ENCODE results near the gene PPME1.

- TF ChIP-seq BHLHE40 (IDR thresholded peaks at IDR 0.05; ENCODE audit: low read depth, low read length): no peak
- TF ChIP-seq, protein P1, sequence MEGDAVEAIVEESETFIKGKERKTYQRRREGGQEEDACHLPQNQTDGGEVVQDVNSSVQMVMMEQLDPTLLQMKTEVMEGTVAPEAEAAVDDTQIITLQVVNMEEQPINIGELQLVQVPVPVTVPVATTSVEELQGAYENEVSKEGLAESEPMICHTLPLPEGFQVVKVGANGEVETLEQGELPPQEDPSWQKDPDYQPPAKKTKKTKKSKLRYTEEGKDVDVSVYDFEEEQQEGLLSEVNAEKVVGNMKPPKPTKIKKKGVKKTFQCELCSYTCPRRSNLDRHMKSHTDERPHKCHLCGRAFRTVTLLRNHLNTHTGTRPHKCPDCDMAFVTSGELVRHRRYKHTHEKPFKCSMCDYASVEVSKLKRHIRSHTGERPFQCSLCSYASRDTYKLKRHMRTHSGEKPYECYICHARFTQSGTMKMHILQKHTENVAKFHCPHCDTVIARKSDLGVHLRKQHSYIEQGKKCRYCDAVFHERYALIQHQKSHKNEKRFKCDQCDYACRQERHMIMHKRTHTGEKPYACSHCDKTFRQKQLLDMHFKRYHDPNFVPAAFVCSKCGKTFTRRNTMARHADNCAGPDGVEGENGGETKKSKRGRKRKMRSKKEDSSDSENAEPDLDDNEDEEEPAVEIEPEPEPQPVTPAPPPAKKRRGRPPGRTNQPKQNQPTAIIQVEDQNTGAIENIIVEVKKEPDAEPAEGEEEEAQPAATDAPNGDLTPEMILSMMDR (conservative IDR thresholded peaks at IDR 0.05; ENCODE audit: low read depth, low read length): no peak
- TF ChIP-seq FOS (IDR thresholded peaks at IDR 0.05; ENCODE audit: low read depth, low read length): no peak
- no peak for TF ChIP-seq NFE2L2 (IDR thresholded peaks at IDR 0.05; ENCODE audit: low read depth, low read length)
- TF ChIP-seq, protein P2, sequence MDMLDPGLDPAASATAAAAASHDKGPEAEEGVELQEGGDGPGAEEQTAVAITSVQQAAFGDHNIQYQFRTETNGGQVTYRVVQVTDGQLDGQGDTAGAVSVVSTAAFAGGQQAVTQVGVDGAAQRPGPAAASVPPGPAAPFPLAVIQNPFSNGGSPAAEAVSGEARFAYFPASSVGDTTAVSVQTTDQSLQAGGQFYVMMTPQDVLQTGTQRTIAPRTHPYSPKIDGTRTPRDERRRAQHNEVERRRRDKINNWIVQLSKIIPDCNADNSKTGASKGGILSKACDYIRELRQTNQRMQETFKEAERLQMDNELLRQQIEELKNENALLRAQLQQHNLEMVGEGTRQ (IDR thresholded peaks at IDR 0.05; ENCODE audit: low read depth, low read length): no peak
- TF ChIP-seq RAD21 (IDR thresholded peaks at IDR 0.05; ENCODE audit: low read length): no peak
- TF ChIP-seq CHD1 (IDR thresholded peaks at IDR 0.05; ENCODE audit: low read depth, low read length): no peak
- TF ChIP-seq ELK1 (IDR thresholded peaks at IDR 0.05; ENCODE audit: borderline replicate concordance, low read depth, low read length): no peak
- TF ChIP-seq POLR2A (IDR thresholded peaks at IDR 0.05; ENCODE audit: low read depth, low read length): no peak
These were observed 49.3 kb upstream of the PPME1 start for GRCh38 chr11:74121804-74122203.
